IPS-NIHi11 (cell line): ENCODE measurements around the gene CHPF2.
A peak's percentile ranks its signal among the peaks of the same experiment; 100 is the strongest.

ENCODE experiments used
- DNase-seq: peaks from one replicate; pipeline ENCODE4 v3.0.0; 2012; ENCODE audit warnings: mixed read lengths, low spot score

Gene CHPF2

DNA sequence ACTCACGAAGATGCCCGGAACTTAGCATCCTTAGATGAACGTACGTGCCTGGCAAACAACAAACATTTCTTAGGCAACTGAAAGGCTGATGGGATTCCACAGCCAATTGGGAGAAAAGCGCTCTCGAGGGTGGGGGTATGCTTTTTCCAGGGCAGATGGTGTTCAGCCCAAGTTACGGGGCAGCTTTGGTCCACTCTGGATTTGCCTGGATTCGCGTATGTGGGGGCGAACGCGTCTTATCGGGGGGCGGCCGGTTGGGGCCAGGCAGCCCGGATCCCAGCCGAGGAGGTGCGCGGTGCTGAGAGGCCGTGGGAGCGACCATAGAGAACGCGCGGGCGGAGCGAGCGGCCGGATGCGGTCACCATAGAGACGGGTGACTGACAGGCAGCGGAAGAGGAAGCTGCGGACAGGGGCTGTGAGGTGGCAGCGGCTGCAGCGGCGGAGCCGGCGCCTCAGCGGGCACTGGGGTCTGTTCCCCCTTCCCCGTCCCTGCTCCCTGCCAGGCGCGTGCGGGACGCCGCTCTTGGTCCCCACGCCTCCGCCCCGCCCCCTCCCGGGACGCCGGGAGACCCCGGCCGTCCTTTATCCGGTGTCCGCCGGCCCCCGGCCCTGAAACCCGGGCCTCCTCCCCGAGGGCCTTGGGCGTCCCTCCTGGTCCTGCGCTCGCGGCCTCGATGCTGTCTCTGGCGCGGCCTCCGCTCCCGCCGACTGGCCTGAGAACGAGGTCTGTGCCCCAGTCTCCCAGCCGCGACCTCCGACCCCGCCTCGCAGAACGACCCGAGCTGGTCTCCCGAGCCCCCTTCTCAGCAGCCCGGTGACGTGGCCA lies at the start of gene CHPF2:
CHPF2 (plus strand) TSS at position 393 of the 826 bp plus-strand sequence. CDS start 1,529 bp downstream, outside the sequence.
- DNase-seq = peak; percentile 96

DNA sequence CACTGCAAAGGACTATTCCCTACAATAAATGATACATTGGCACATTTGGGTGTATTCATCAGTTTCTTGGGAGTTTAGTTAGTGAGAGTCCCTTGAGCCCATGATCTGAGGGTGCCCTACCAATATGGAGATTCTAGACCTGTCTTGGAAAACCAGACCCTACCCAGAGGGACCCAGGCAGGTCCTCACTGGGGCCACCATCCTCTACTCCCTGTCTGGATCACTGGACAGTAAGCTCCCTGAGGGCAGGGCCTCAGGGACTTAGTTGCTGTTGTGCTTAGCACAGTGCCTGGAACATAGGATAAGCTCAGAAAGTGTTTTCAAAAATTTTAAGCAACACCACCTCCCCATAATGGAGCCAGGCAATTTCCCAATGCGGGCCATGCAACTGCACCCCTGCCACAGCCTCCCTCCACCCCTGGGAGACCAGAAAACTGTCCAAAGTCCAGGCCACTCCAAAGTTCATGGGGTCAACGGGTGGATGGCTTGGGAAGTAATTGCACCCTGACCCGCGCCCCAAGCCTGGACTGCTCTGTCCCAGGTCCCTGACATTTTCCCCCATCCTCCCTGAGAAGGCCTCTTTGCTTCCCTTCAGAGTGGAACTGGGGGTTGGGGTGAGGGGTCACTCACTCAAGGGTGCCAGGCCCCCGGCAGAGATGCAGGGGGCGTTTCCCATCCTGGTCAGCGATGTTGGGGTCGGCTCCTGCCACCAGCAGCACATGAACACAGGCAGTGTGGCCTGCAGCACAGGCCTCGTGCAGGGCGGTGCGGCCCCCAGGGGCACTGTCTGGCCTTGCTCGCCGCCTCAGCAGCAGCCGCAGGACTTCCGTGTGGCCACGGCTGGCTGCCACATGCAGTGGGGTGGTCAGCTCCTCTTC lies 46.3 kb upstream of the CHPF2 start:
- no peak for DNase-seq

DNA sequence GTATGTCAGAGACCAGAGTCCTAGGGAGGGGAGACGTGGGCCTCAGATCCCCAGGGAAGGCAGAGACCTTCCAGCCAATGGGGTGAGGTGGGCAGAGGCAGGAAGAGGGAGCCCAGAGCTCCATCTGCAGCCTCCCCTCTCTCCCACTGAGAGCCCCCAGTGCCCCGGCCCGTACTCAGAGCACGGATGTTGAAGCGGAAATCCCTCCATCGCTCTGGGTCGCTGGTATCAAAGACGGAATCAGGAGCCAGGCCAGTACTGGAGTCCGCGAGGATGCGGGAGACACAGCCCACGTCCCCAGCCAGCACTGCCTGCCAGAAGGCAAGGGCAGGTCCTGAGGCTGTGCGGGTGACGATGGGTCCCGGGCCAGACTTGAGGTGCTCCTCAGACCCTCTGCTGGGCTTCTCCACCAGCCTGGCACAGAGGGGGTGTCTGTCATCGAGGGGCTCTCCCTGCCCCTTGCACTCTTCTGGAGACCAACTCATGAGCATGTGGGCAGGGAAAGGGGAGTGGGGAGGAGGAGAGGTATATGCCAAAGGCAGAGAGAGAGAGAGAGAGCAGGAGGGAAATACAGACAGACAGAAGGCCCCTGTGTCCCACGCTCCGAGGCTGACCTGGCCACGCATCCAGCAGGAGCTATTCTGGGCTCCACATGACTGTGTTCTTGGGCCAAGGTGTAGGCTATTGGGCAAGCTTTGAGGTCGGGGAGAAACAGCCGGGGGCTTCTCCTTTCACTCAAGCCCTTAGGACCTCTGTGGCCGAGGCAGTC lies 45.5 kb upstream of the CHPF2 start, which contains the start of gene ASB10:
ASB10 (minus strand) TSS at position 611 of the 769 bp plus-strand sequence; CDS start at position 491, 120 bp downstream.
- DNase-seq = no peak

DNA sequence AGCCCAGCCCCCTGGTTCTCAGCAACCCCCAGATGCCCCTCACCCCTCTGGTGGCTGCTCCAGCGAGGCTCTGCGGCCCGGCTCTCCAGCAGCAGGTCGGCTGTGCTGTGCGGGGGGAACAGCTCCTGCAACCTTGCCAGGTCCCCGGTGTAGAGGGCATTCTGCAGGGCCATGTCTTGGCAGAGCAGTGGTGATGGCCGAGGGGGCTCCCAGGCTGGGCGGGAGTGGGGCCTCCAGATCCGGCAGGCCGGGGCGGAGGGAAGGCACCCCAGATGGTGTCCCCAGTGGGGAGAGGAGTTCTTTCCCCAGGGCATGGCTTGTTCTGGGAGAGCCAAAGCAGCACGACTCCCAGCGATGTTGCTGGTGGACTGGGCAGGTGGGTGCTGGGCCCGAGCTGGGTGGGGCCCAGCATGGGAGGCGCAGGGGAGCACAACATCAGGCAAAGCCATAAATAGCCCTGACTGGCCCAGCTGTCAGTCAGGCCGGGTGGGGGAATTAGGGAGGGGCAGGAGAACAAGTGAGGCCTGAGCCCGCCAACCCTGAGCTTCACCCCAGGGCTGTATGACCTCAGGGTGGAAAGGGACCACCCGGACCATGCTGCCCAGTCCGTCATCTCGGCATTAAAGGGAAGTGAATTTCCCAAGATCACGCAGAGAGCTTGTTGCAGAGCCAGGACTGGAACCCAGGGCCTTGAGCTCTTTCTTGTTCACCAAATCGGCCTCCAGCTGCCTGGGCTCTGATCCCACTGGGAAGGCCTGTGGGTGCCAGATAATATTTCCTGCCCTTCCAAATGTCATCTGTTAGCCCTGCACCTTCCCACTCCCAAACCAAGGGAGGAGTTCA lies 44.7 kb upstream of the CHPF2 start:
- DNase-seq = no peak

DNA sequence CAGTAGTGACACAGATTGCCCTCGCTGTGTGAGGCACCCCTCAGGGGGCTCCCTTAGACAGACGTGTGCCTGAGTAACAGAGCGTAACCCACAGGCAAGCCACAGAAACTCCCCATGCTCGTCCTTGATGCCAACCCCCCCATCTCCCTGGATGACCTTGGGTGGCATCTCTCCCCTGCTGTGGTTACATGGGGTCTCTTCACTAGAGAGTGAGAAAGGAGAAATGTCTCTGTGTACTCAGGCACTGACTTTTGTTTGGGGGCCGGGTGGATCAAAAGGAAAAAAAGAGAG lies 44.1 kb upstream of the CHPF2 start:
- no peak for DNase-seq

- no peak for DNase-seq
Observed at GRCh38 chr7:151189038-151189437, 43.2 kb upstream of the CHPF2 start.

GRCh38 chr7:151191544-151191943 lies 40.7 kb upstream of the CHPF2 start:
- DNase-seq = no peak

- DNase-seq = no peak
Observed at GRCh38 chr7:151192002-151192539, 40.2 kb upstream of the CHPF2 start.

DNA sequence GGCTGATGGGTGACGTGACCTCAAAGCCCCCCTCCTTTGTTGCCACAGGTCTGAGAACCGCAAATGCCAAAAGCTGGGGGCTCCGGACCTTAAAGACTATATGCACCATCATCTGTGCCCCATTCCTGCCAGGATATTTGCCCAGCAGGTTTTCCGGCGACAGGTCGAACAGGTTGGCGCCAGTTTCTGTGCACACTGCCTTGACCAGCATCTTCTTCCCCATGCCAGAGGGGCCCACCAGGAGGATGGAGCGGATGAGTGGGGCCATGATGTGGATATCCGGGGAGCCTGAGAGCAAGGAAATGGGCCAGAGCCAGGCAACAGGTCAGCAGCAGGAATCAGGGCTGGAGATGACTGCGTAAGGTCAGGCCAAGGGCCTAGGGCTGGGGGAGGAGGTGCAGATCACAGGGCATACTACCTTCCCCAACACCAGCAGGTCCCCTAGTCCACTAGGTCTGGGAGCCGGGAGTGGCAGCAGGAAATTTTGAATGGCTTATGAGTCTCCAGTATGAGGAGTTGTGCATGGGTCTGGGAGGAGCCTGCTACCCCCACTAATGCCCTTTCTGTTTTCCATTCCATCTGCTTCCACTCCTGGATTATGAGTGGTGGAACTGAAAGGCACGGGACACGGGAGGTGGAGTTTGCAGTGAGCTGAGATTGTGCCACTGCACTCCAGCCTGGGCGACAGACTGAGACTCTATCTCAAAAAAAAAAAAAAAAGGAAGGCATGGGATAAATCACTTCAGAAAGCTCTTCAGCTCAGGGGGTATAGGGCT lies 38.9 kb upstream of the CHPF2 start:
- no peak for DNase-seq

- no peak for DNase-seq
Observed at GRCh38 chr7:151194188-151194587, 38.1 kb upstream of the CHPF2 start.

GRCh38 chr7:151195616-151196450 lies 36.5 kb upstream of the CHPF2 start:
- DNase-seq = peak; percentile 61

GRCh38 chr7:151197932-151198331 lies 34.4 kb upstream of the CHPF2 start:
- DNase-seq = no peak

- DNase-seq = peak; percentile 64
Observed at GRCh38 chr7:151198945-151199848, 33.1 kb upstream of the CHPF2 start.

DNA sequence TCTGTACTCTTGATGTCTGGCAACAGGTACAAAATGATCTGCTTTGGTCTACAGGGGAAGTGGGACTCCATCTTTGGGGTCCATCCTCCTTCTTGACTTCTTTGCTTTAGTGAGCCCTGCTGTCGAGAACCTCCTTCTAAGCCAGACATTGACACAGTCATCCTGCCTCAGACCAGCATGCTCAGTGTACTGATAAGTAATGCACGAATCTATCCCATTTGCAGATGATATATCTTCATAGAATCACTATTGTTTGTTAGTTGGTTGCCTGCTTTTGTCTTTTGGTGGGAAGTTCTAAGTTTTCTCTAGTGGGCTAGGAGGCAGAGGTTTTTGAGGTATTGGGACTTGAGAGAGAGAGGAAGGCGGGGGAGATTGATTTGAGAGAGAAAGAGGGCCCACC lies 30.9 kb upstream of the CHPF2 start:
- DNase-seq = no peak

- no peak for DNase-seq
Observed at GRCh38 chr7:151201751-151202150, 30.5 kb upstream of the CHPF2 start.

DNA sequence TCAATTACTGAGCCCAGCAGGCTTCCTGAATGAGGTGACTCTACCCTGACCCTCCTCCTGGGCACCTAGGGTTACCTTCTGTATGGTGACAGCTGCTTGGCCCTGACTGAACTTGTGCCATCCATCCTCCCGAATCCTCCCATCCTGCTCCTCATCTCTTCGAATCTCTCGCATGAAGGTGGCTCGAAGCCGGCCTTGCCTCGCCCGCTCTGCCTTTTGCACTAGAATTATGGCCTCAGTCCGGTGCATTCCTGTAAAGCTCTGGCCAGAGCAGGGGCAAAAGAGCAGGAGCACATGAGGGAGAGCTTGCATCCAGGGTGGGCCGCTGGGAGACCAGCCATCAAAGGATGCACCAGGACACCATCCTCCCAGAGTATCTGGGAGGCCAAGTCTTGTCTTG lies 29.4 kb upstream of the CHPF2 start:
- no peak for DNase-seq

DNA sequence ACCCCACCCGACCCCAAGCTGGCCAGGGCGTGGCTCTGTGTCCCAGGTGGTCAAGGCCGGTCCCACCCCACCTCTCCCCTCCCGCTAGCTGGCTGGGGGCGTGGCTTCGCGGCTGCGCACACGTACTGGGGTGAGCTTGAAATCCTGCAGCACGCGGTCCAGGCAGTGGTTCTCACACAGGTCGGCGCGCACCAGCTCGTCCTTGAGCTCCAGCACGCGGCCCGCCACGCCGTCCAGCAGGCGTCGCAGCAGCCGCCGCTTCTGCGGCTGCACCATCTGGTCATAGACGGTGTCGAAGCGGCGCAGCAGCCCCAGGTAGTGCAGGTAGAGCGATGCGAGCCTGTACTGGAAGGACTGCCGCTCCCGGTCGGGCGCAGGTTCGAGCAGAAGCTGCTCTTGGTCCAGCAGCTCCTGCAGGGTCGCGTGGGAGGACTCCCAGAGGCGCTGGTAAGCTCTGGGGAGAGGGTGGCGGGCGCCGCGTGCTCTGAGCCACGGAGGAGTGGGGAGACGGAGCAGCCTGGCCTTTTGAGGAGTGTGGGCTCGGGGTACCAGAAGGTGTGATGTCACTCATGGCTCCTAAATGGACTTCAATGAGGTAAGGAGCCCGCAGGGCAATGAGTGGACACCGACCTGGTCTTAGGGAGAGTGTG lies 27.8 kb upstream of the CHPF2 start:
- DNase-seq = no peak

DNA sequence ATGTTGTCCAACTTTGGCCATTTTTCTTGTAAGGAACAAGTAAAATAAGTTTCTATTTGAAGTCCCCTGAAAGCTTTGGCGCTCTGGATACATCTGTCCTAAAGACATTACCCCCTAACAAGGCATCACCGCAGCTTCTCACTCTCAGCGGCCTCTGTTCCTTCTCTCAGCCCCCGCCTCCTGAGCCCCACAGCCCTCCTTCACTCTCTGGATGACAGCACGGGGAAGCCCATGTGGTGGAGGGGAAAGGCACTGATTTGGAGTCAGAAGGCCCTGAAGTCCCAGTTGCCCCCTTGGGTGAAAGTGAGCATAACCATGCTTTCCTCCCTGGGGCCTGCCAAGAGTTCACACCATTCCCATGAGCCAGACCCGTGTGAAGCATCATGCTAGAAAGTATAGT lies 26.6 kb upstream of the CHPF2 start:
- no peak for DNase-seq
